Activated naive CD4-positive, alpha-beta T cell treated with anti-CD3 and anti-CD28 coated beads, Interleukin-2, amount 50 U/mL, for 24 hours (primary cell): ENCODE data around the gene AHSG.
"Not testable (repeated sequence)": the region's sequence is repeated elsewhere in the genome, so short reads cannot be mapped to it uniquely, and the experiment has no call there.

Experiments used
- H3K27ac Mint-ChIP-seq: one replicate; pipeline ENCODE4 v1.8.0; 2021; ENCODE audit warnings: mild to moderate bottlenecking, mixed read lengths
- H3K27me3 Mint-ChIP-seq: one replicate; pipeline ENCODE4 v1.8.0; 2021; ENCODE audit warnings: mixed read lengths
- H3K36me3 Mint-ChIP-seq: one replicate; pipeline ENCODE4 v1.8.0; 2021; ENCODE audit warnings: mixed read lengths
- H3K4me1 Mint-ChIP-seq: one replicate; pipeline ENCODE4 v1.8.0; 2021; ENCODE audit warnings: mixed read lengths
- H3K4me3 Mint-ChIP-seq: one replicate; pipeline ENCODE4 v1.8.0; 2021; ENCODE audit warnings: mild to moderate bottlenecking, mixed read lengths
- H3K9me3 Mint-ChIP-seq: one replicate; pipeline ENCODE4 v1.8.0; 2021; ENCODE audit warnings: mixed read lengths

AHSG gene

GRCh38 chr3:186612721-186613636, at the start of gene AHSG:
Gene AHSG (plus strand): TSS chr3:186613060. CDS start chr3:186613142, 82 bp downstream.
- Mint-ChIP-seq H3K4me1 (peaks cover 26% of the 10 kb centered on the region), H3K4me3 (no peak within 1 kb of the TSS), H3K9me3 (no peaks in the 10 kb centered on the region), H3K27me3 (peaks cover 6% of the 10 kb centered on the region), H3K27ac (no peak within 1 kb of the TSS), H3K36me3 (no peaks in the 10 kb centered on the region)

GRCh38 chr3:186564586-186564985, 48.3 kb upstream of the AHSG start:
- Mint-ChIP-seq H3K36me3 (peaks cover 9% of the 10 kb centered on the region), H3K4me3 (peak overlapping the region; percentile 6), H3K4me1 (peaks cover 74% of the 10 kb centered on the region)

GRCh38 chr3:186566772-186567071, 46.1 kb upstream of the AHSG start:
- Mint-ChIP-seq H3K36me3 (peaks cover 3% of the 10 kb centered on the region), H3K9me3 (no peaks in the 10 kb centered on the region), H3K27me3 (no peaks in the 10 kb centered on the region), H3K4me3 (peak overlapping the region; percentile 98), H3K4me1 (peaks cover 65% of the 10 kb centered on the region), H3K27ac (peak overlapping the region; percentile 97)

More at GRCh38 chr3:186564586-186564985, 48.3 kb upstream of the AHSG start:
- H3K27ac Mint-ChIP-seq = no peak overlapping the region
- H3K27me3 Mint-ChIP-seq = no peaks in the 10 kb centered on the region
- no peaks in the 10 kb centered on the region for H3K9me3 Mint-ChIP-seq

- Mint-ChIP-seq H3K27ac (peak within 1 kb of the TSS; percentile 97), H3K4me3 (peak within 1 kb of the TSS; percentile 98), H3K27me3 (no peaks in the 10 kb centered on the region), H3K9me3 (no peaks in the 10 kb centered on the region), H3K4me1 (peaks cover 65% of the 10 kb centered on the region), H3K36me3 (peaks cover 3% of the 10 kb centered on the region)
Observed at GRCh38 chr3:186567072-186567921, 45.6 kb upstream of the AHSG start, which contains the start of gene TBCCD1. Gene TBCCD1 (minus strand): TSS chr3:186567339. CDS start chr3:186564329, 3,010 bp downstream.

- Mint-ChIP-seq H3K4me1 (peaks cover 58% of the 10 kb centered on the region), H3K27ac (peak overlapping the region; percentile 93), H3K4me3 (peak overlapping the region; percentile 99)
- not testable (repeated sequence) for H3K9me3 Mint-ChIP-seq, H3K36me3 Mint-ChIP-seq, H3K27me3 Mint-ChIP-seq
Observed at GRCh38 chr3:186569361-186569760, 43.5 kb upstream of the AHSG start.

GRCh38 chr3:186569779-186570095, 43.1 kb upstream of the AHSG start:
- Mint-ChIP-seq H3K27me3 (no peaks in the 10 kb centered on the region), H3K9me3 (no peaks in the 10 kb centered on the region), H3K27ac (peak overlapping the region; percentile 93), H3K4me3 (peak overlapping the region; percentile 99), H3K36me3 (peaks cover 9% of the 10 kb centered on the region), H3K4me1 (peaks cover 58% of the 10 kb centered on the region)

GRCh38 chr3:186570096-186570940, 42.5 kb upstream of the AHSG start, which contains the start of gene DNAJB11:
Gene DNAJB11 (plus strand): TSS chr3:186570720. CDS start chr3:186570898, 178 bp downstream.
- H3K9me3 Mint-ChIP-seq = no peaks in the 10 kb centered on the region
- H3K27me3 Mint-ChIP-seq = no peaks in the 10 kb centered on the region
- peaks cover 57% of the 10 kb centered on the region for H3K4me1 Mint-ChIP-seq
- peaks cover 11% of the 10 kb centered on the region for H3K36me3 Mint-ChIP-seq
- H3K27ac Mint-ChIP-seq = peak within 1 kb of the TSS; percentile 93
- peak within 1 kb of the TSS; percentile 99 for H3K4me3 Mint-ChIP-seq

GRCh38 chr3:186570941-186571643, 41.8 kb upstream of the AHSG start:
- H3K36me3 Mint-ChIP-seq = peaks cover 14% of the 10 kb centered on the region
- peaks cover 57% of the 10 kb centered on the region for H3K4me1 Mint-ChIP-seq
- H3K9me3 Mint-ChIP-seq = no peaks in the 10 kb centered on the region
- H3K27me3 Mint-ChIP-seq = no peaks in the 10 kb centered on the region
- peak overlapping the region; percentile 93 for H3K27ac Mint-ChIP-seq
- H3K4me3 Mint-ChIP-seq = peak overlapping the region; percentile 99

GRCh38 chr3:186571644-186572013, 41.2 kb upstream of the AHSG start:
- H3K4me1 Mint-ChIP-seq = peaks cover 57% of the 10 kb centered on the region
- peak overlapping the region; percentile 99 for H3K4me3 Mint-ChIP-seq
- peak overlapping the region; percentile 91 for H3K27ac Mint-ChIP-seq
- no peaks in the 10 kb centered on the region for H3K27me3 Mint-ChIP-seq
- no peaks in the 10 kb centered on the region for H3K9me3 Mint-ChIP-seq
- H3K36me3 Mint-ChIP-seq = peaks cover 14% of the 10 kb centered on the region

- Mint-ChIP-seq H3K9me3 (no peaks in the 10 kb centered on the region), H3K36me3 (peaks cover 25% of the 10 kb centered on the region), H3K27me3 (no peaks in the 10 kb centered on the region), H3K4me1 (peaks cover 40% of the 10 kb centered on the region), H3K4me3 (no peak overlapping the region), H3K27ac (no peak overlapping the region)
Observed at GRCh38 chr3:186577521-186577920, 35.3 kb upstream of the AHSG start.

GRCh38 chr3:186580785-186581184, 32.1 kb upstream of the AHSG start:
- Mint-ChIP-seq H3K4me1 (peaks cover 17% of the 10 kb centered on the region), H3K4me3 (no peak overlapping the region), H3K36me3 (peaks cover 24% of the 10 kb centered on the region), H3K27ac (peak overlapping the region; percentile 66), H3K9me3 (no peaks in the 10 kb centered on the region), H3K27me3 (no peaks in the 10 kb centered on the region)

- Mint-ChIP-seq H3K36me3 (peaks cover 24% of the 10 kb centered on the region), H3K4me1 (peaks cover 13% of the 10 kb centered on the region), H3K27ac (no peak overlapping the region), H3K27me3 (no peaks in the 10 kb centered on the region), H3K9me3 (no peaks in the 10 kb centered on the region), H3K4me3 (no peak overlapping the region)
Observed at GRCh38 chr3:186582541-186582940, 30.3 kb upstream of the AHSG start.

- peaks cover 8% of the 10 kb centered on the region for H3K4me1 Mint-ChIP-seq
- no peak overlapping the region for H3K27ac Mint-ChIP-seq
- H3K9me3 Mint-ChIP-seq = no peaks in the 10 kb centered on the region
- peaks cover 22% of the 10 kb centered on the region for H3K36me3 Mint-ChIP-seq
- no peak overlapping the region for H3K4me3 Mint-ChIP-seq
- H3K27me3 Mint-ChIP-seq = no peaks in the 10 kb centered on the region
Observed at GRCh38 chr3:186583831-186584230, 29.0 kb upstream of the AHSG start.

GRCh38 chr3:186586245-186586644, 26.6 kb upstream of the AHSG start:
- peaks cover 15% of the 10 kb centered on the region for H3K36me3 Mint-ChIP-seq

GRCh38 chr3:186587183-186587582, 25.7 kb upstream of the AHSG start:
- Mint-ChIP-seq H3K27me3 (no peaks in the 10 kb centered on the region), H3K4me3 (no peak overlapping the region), H3K27ac (no peak overlapping the region), H3K4me1 (peaks cover 15% of the 10 kb centered on the region), H3K9me3 (no peaks in the 10 kb centered on the region), H3K36me3 (peaks cover 13% of the 10 kb centered on the region)

More at GRCh38 chr3:186586245-186586644, 26.6 kb upstream of the AHSG start:
- not testable (repeated sequence) for H3K9me3 Mint-ChIP-seq, H3K27me3 Mint-ChIP-seq, H3K27ac Mint-ChIP-seq, H3K4me3 Mint-ChIP-seq
- peaks cover 15% of the 10 kb centered on the region for H3K4me1 Mint-ChIP-seq
